ENCODE results near the gene GON7.

- TF ChIP-seq, protein P1, sequence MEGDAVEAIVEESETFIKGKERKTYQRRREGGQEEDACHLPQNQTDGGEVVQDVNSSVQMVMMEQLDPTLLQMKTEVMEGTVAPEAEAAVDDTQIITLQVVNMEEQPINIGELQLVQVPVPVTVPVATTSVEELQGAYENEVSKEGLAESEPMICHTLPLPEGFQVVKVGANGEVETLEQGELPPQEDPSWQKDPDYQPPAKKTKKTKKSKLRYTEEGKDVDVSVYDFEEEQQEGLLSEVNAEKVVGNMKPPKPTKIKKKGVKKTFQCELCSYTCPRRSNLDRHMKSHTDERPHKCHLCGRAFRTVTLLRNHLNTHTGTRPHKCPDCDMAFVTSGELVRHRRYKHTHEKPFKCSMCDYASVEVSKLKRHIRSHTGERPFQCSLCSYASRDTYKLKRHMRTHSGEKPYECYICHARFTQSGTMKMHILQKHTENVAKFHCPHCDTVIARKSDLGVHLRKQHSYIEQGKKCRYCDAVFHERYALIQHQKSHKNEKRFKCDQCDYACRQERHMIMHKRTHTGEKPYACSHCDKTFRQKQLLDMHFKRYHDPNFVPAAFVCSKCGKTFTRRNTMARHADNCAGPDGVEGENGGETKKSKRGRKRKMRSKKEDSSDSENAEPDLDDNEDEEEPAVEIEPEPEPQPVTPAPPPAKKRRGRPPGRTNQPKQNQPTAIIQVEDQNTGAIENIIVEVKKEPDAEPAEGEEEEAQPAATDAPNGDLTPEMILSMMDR (IDR thresholded peaks at IDR 0.05 in 4 of 5, conservative IDR thresholded peaks at IDR 0.05 in 1 of 5) = no peak
- TF ChIP-seq POLR2A (IDR thresholded peaks at IDR 0.05) = no peak
These were observed 23.7 kb upstream of the GON7 start for GRCh38 chr14:93230539-93230938.
